Ammon's horn (tissue), 1 donor: Measurements from ENCODE around the gene MZF1.
A peak's percentile ranks its signal among the peaks of the same experiment; 100 is the strongest.
"Not testable (repeated sequence)": the region's sequence is repeated elsewhere in the genome, so short reads cannot be mapped to it uniquely, and the experiment has no call there.

Experiments used
- DNase-seq: peaks from one replicate; pipeline ENCODE4 v3.0.0-alpha.2; 2016; ENCODE audit warnings: low spot score

Gene MZF1

DNA sequence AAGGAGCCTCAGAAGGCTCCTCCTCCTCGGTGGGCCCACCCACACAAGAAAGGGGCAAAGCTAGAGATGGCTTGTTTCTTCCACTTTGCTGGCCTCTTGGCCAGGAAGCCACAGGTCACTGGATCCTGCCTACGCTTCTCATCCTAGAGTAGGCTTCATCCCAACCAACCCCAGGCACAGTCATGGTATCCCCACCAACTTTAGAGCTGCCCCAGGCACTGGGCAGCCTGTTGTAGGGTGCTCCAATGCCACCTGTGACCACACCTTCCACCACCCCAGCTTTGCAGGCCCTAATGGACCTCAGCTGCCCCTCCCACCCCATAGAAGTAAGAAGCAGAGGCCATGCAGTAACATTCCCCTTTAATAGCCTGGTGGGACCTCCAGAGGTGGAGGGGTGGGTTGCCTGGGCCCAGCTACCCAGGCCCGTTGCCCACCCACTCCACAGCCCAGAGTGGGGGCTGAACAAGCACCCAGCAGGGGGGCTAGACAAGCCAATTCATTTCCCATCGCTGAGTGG lies 17.7 kb downstream of the MZF1 start:
- no peak for DNase-seq

DNA sequence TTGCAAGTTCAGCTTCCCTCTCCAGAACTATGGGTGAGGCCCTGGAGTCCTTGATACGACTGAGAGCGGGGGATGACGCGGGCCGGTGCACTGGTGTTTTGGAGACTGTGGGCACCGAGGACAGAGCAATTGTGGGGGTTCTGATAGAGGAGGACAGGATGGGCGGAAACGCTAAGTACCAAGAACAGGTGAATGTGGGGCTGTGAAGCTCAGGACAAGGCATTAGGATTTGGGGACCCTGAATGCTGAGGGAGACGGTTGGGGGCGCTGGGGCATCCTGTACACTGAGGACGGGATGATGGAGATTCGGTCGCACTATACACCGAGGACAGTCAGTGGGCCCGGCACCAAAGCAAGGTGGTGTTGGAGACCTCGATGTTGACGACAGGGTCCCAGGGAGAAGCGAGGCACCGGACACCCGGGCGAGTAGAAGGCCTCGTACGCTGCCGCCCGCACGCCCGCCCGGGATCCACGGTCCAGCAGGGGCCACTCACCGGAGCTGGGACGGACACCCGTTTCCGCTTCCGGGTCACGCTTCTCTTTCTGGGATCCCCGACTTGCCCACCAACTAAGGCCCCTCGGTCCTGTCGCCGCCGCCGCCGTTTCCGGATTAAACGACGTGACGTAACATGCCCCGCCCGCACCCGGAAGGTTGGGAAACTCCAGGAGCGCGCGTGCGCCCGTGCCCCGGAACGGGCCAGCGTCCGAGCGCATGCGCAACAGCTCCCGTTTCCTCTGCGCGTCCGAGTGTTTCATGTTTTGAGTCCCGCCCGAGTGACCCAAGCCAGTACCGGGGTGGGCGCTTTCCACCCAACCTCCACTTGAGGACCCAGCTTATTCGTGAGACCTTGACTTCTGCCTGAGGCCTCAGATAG lies 18.4 kb downstream of the MZF1 start, which contains the start of gene CHMP2A:
CHMP2A (minus strand) TSS at position 612 of the 875 bp plus-strand sequence. CDS start 893 bp downstream, outside the sequence.
- DNase-seq: peak; percentile 97

DNA sequence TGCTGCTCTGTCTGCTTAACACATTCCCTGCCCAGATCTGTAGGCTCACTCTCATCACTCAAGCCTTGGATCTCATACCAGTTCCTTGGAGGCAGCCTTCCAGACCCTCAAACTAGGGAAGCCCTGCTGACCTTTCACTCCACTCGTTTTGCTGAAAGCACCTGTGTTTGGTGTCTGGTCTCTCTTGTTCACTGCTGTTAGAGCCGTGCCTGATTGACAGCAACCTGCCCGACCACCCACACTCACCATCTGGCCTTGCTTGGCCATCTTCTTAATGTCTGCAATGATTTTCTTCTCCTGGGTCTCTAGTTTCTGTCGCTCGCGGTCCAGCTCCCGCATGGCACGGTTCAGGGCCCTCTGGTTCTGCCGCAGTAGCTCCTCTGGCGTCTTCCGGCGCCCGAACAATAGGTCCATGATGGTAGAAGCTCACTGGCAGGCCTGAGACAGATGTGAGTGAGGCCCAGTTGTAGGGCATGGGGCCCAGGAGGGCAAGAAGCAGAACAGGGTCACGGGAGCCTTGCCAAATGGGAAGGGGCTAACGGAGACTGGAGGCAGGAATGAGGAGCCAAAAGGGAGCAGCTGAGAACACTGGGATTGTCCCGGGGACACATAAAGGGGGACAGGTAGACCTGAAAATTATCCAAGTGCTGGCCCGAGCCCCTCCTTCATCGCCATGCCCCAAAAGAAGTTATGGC lies 19.2 kb downstream of the MZF1 start:
- no peak for DNase-seq

DNA sequence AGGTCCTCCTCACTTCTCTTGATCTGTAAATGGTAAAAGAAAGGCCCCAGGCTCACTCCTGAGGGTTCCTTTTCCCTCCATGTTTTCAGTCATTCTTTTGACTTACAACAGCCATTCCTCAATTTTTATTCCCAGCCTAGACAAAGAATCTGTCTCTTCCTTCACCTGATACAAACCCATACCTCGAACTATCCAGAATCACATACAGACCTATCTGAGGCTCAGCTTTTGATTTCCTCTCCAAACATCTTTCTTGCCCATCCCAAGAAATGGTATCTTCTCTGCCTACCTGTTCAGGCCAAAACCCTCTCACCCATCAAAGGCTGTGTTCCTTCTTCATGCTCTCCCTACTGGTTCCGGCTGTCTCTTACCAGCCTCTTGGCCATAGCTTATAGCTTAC lies 20.5 kb downstream of the MZF1 start:
- no peak for DNase-seq

DNA sequence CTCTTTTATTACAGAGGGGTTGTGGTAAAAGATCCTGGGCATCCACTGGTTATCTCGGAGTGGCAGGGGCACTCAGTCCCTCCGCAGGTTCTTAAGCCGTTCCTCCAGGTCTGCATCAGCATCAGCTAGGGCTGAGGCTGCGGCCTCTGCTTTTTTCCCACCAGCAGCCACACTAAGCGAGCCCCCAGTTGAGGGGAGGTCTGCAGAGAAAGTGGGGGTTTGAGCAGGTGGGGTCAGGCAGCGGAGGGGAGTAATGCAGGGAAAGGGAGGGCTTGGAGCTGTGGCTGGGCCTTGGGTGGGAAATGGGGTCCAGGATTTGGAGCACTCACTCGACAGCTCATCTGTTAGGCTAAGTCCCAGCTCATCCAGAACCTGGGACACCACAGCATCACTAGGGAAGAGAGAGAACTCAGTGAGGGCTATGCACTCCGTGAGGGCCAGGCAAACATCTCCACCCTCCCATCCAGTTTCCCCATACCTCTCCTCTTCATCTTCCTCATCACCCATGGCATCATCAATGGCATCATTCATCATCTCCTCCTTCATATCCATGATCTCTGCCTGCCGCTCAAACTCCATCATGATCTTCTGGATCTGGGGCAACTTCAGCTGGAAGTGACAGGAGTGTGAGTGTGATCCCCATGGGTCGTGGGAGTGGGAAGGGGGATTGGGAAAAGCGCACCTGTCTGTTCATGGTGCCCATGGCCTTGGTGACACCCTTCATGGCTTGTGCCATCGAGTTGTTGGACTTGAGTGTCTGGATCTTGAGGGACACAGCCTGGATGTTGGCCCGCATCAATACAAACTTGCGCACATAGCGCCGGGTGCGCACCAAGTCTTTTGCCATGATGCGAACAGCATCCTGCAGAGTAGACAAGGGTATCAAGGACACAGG lies 21.3 kb downstream of the MZF1 start:
- no peak for DNase-seq

DNA sequence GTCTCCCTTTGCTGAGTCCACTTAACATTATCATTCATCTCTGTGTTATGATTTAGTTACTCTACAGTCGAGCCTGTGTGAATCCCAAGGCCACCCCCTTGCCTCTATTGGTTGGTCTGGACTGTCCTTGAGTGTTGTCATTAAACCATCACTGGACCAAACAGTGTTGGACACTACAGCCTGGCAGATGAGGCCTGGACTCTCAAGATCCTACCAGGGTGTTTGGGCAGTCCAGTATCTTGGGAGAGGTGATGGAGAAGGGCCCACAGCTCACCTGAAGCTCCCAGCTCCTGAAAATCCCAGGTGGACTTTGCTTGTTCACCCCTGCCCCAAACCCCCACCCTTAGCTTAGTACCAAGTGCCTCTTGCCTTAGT lies 22.0 kb downstream of the MZF1 start:
- DNase-seq: no peak

DNA sequence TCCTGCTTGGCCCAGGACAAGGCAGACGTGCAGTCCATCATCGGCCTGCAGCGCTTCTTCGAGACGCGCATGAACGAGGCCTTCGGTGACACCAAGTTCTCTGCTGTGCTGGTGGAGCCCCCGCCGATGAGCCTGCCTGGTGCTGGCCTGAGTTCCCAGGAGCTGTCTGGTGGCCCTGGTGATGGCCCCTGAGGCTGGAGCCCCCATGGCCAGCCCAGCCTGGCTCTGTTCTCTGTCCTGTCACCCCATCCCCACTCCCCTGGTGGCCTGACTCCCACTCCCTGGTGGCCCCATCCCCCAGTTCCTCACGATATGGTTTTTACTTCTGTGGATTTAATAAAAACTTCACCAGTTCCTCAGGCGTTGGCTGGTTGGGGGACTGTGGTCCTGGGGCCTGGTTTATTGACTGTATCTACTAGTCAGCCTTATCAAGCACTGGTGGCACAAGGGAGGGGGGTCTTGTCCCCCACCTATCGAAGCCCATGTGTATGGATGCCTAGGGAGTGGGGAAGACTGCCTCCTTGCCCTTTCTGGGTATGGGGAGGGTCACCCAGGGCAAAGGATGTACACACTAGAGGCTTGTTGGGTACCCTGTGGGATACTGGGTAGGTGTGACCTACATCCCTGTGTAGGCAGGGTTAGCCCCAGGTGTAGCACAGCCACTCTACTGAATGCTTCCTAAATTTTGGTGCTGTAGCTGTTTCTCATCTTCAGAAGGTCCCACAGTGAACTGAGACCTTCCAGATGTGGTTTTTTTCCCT lies 22.6 kb downstream of the MZF1 start:
- DNase-seq: no peak

DNA sequence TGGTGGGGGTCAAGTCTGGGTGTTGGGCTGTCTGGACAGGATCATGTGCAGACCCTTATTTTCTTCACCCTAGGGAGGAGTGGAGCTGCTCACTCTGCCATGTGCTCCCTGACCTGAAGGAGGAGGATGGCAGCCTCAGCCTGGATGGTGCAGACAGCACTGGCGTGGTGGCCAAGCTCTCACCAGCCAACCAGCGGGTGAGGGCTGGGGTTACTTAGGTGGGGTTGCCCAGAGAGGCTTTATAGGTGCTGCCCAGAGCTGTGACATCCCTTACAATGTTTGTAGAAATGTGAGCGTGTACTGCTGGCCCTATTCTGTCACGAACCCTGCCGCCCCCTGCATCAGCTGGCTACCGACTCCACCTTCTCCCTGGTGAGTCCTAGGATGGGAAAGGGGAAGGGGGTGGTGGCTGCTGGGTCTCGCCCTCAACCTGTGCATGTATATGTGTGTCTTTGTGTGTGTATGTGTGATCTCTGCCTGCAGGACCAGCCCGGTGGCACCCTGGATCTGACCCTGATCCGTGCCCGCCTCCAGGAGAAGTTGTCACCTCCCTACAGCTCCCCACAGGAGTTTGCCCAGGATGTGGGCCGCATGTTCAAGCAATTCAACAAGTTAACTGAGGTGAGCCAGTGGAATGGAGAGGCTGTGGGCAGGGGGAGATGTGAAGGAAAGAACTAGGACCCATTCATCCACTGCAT lies 23.3 kb downstream of the MZF1 start:
- no peak for DNase-seq

DNA sequence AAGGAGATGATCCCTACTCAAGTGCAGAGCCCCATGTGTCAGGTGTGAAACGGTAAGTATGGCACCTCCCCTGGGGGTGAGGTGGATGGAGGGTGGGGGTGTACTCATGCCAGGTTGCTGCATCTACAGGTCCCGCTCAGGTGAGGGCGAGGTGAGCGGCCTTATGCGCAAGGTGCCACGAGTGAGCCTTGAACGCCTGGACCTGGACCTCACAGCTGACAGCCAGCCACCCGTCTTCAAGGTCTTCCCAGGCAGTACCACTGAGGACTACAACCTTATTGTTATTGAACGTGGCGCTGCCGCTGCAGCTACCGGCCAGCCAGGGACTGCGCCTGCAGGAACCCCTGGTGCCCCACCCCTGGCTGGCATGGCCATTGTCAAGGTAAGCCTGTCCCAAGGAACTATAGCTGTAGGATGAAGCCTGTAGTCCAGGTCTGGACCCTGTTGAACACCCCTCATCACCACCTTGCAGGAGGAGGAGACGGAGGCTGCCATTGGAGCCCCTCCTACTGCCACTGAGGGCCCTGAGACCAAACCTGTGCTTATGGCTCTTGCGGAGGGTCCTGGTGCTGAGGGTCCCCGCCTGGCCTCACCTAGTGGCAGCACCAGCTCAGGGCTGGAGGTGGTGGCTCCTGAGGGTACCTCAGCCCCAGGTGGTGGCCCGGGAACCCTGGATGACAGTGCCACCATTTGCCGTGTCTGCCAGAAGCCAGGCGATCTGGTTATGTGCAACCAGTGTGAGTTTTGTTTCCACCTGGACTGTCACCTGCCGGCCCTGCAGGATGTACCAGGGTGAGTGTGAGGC lies 24.1 kb downstream of the MZF1 start:
- DNase-seq: no peak

DNA sequence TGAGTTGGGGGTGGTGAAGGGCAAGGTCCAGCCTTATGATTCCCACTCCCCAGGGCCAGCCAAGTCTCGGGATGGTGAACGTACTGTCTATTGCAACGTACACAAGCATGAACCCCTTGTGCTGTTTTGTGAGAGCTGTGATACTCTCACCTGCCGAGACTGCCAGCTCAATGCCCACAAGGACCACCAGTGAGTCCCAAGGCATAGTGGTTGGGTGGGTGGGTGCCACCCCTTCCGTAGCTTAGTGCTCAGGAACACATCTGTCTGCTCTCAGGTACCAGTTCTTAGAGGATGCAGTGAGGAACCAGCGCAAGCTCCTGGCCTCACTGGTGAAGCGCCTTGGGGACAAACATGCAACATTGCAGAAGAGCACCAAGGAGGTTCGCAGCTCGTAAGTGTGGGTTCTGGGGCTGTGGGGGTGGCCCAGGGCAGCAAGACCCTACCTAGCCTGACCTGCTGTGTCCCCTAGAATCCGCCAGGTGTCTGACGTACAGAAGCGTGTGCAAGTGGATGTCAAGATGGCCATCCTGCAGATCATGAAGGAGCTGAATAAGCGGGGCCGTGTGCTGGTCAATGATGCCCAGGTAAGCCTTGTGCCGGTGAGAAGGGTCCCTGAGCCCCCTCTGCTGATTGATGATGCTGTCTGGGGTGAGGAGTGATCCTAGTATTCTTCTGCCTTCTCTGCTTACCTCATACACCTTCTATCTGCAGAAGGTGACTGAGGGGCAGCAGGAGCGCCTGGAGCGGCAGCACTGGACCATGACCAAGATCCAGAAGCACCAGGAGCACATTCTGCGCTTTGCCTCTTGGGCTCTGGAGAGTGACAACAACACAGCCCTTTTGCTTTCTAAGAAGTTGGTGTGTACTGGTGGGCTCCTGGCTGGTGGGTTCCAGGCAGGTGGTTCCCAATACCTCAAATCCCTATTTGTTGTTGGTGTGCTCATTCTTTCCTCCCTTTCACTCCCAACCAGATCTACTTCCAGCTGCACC lies 25.5 kb downstream of the MZF1 start:
- no peak for DNase-seq

DNA sequence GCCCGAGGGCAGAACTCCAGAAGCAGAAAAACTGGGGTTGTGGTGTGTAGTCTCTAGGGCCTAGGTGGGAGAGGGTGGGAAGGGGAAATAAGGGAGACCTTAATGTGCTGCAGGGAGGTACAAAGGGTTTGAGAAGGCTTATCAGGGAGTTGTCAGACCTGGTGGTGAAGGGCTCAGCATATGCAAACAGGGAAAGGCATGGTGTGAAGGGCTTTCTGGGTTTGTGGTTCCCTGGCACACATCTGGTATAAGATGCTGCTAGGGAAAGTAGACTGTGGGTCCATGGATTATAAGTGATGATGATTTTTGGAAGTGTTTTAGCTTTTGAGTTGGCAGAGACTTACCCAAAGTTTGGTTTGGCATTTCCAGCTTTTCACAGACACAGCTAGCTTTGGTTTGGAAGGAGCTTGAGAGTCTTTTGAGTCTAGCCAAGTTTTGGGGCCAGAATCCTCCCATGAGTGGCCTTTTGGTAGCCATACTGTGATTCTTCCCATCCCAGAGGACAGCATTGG lies 27.1 kb downstream of the MZF1 start:
- DNase-seq: no peak

DNA sequence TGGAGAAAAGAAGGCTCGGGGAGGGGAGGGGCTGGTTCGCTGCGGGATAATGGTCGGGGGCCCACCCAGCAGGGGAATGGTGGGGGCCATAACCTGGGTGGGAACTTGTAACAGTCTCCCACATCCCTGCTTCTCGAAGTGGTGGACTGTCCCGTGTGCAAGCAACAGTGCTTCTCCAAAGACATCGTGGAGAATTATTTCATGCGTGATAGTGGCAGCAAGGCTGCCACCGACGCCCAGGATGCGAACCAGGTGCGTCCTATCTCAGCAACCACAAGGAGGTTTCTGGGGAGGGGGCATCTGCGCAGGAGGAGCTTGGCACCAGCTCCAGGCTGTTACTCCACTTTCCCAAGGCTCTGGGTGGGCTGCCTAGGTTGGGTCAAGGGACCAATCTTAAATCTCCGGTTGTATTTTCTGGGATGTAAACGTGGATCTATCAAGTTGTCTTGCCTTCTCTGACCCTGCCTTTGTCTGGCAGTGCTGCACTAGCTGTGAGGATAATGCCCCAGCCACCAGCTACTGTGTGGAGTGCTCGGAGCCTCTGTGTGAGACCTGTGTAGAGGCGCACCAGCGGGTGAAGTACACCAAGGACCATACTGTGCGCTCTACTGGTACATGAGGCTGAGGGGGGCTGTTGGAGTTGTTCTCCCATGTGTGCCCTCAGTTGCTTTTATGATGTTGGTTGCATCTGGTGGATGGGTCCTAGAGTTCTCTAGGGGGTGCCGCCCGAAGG lies 27.7 kb downstream of the MZF1 start:
- no peak for DNase-seq

DNA sequence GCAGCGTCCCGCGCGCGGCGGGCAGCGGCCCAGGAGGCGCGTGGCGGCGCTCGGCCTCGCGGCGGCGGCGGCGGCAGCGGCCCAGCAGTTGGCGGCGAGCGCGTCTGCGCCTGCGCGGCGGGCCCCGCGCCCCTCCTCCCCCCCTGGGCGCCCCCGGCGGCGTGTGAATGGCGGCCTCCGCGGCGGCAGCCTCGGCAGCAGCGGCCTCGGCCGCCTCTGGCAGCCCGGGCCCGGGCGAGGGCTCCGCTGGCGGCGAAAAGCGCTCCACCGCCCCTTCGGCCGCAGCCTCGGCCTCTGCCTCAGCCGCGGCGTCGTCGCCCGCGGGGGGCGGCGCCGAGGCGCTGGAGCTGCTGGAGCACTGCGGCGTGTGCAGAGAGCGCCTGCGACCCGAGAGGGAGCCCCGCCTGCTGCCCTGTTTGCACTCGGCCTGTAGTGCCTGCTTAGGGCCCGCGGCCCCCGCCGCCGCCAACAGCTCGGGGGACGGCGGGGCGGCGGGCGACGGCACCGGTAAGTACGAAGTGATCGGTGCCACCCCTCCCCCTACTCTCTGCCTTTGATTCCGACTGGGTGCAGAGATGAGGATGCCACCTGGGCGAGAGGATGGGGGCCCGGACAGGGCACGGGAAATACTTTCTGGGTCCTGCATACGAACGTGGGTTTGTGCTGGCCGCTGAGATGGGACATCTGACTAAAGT lies 28.4 kb downstream of the MZF1 start:
- DNase-seq: no peak

DNA sequence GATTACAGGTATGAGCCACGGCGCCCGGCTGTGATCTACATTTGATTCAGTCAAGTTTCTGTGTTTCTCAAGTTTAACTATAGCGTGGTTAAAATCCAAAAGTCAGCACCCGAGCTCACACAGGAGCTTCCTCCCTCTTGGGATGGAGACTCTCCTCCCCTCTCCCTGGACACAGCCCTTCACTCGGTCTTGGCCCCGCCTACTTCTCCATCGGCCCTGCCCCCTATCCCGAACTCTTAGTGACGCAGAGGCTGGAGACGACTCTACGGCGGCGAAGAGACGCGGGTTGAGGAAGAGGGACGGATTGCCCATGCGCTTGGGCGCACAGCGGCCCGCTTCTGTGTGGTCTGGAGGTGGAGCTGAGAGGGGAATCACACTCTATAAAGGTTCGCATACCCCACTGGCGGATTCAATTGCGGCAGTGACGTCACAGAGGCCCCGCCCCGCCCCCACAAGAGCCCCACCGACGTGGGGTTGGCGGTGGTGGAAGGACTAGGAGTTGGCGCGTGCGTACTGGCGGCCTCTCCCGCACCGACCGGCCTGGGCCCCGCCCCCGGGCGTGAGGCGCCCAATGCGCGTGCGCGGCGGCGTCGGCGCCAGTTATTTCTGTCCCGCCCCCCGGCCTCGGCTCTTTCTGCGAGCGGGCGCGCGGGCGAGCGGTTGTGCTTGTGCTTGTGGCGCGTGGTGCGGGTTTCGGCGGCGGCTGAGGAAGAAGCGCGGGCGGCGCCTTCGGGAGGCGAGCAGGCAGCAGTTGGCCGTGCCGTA lies 29.1 kb downstream of the MZF1 start, which contains the start of gene TRIM28:
TRIM28 (plus strand) TSS at position 239 of the 765 bp plus-strand sequence. CDS start 694 bp downstream, outside the sequence.
- peak; percentile 98 for DNase-seq

DNA sequence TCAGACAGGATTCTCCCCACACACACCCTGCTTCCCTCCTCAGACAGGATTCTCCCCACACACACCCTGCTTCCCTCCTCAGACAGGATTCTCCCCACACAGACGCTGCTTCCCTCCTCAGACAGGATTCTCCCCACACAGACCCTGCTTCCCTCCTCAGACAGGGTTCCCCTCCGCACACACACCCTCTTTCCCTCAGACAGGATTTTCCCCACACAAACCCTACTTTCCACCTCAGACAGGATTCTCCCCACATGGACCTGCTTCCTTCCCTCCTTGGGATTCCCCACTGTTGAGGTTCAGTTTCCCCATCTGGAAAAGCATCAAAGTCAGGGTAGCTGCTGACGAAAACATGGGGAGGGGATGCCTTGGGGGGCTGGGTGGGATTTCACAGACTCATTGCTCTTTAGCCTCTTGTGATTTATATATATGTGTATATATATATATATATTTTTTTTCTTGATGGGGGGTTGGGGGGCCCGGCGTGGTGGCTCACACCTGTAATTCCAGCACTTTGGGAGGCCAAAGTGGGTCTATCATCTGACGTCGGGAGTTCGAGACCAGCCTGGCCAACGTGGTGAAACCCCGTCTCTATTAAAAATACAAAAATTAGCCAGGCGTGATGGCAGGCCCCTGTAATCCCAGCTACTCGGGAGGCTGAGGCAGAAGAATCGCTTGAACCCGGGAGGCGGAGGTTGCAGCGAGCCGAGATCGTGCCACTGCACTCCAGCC lies 30.3 kb downstream of the MZF1 start:
- not testable (repeated sequence) for DNase-seq
